Lower leg skin (tissue), 3 donors: ENCODE measurements around the gene VSX1.

ENCODE experiments used
- POLR2A ChIP-seq, 2 donors: fragments of 450-650 bp; IDR thresholded peaks; one replicate each; pipeline ENCODE4 v1.6.1; 2016 to 2017; ENCODE audit warnings: antibody characterized with exemption in 2 of 2, mild to moderate bottlenecking in 1 of 2, moderate library complexity in 1 of 2
- TF ChIP-seq, protein P1 (sequence below), 3 donors: fragments of 450-650 bp; IDR thresholded peaks; one replicate each; pipeline ENCODE4 v1.5.1; 2016; ENCODE audit warnings: antibody characterized with exemption in 3 of 3, mild to moderate bottlenecking in 3 of 3, moderate library complexity in 2 of 3

DNA sequence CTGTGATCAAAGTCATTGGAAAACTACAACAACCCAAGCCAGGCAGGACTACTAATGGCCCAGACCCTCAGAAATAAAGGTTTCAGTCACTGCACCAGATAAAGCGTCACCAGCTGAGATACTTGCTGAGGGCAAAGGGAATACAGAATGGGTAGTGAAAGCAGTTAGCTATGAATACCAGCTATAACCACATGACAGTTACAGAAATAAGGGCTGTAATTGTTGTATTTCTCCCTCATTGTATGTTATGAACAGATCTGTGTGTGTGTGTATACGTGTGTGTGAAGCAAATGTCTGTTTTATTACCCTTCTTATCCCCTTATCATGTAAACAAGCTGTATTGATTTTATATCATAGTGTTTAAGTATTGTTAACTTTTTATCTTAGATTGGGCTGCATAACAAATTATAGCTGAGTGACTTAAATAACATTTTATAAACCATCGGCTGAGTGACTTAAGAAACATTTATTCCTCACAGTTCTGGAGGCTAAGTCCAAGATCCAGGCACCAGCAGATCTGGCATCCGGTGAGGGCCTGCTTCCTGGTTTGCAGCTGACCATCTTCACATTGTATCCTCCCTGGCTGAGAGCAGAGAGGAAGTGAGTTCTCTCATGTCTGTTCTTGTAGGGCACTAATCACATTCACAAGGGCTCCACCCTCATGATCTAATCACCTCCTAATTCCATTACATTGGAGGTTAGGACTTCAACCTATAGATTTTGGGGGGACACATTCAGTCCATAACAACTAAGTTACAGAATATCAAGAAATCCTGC is 46.0 kb upstream of the VSX1 start:
- TF ChIP-seq, protein P1, sequence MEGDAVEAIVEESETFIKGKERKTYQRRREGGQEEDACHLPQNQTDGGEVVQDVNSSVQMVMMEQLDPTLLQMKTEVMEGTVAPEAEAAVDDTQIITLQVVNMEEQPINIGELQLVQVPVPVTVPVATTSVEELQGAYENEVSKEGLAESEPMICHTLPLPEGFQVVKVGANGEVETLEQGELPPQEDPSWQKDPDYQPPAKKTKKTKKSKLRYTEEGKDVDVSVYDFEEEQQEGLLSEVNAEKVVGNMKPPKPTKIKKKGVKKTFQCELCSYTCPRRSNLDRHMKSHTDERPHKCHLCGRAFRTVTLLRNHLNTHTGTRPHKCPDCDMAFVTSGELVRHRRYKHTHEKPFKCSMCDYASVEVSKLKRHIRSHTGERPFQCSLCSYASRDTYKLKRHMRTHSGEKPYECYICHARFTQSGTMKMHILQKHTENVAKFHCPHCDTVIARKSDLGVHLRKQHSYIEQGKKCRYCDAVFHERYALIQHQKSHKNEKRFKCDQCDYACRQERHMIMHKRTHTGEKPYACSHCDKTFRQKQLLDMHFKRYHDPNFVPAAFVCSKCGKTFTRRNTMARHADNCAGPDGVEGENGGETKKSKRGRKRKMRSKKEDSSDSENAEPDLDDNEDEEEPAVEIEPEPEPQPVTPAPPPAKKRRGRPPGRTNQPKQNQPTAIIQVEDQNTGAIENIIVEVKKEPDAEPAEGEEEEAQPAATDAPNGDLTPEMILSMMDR (IDR thresholded peaks at IDR 0.05), result no peak
- no peak for TF ChIP-seq POLR2A (IDR thresholded peaks at IDR 0.05)
